Fibroblast of lung (primary cell): ENCODE measurements around the gene MSI2.

Experiments used
- CTCF ChIP-seq, 2 donors: IDR thresholded peaks in 1 of 2; conservative IDR thresholded peaks in 1 of 2; 1 replicate in 1 of 2; 2 replicates in 1 of 2; pipeline ENCODE4 v1.5.1; 2011 to 2012; ENCODE audit warnings: low read length in 2 of 2, control low read depth in 1 of 2, inconsistent platforms in 1 of 2, low read depth in 1 of 2, mild to moderate bottlenecking in 1 of 2
- EZH2 ChIP-seq: IDR thresholded peaks from 2 replicates; pipeline ENCODE4 v1.5.1; 2012; ENCODE audit warnings: low read length, control low read depth, mild to moderate bottlenecking; ENCODE audit errors: missing control alignments

GRCh38 chr17:57668332-57668731 is 412.0 kb downstream of the MSI2 start:
- TF ChIP-seq CTCF (conservative IDR thresholded peaks at IDR 0.05 in 1 of 2, IDR thresholded peaks at IDR 0.05 in 1 of 2; ENCODE audit: low read depth in 1 of 2, low read length in 2 of 2) = no peak
- no peak for TF ChIP-seq EZH2
